Measurements from ENCODE around the gene LGI2. TPM values are rescaled to one million over a fixed set of nuclear protein-coding genes. Genes with fewer than 3 reads are reported as not detected.
"Not testable (repeated sequence)": the region's sequence is repeated elsewhere in the genome, so short reads cannot be mapped to it uniquely, and the experiment has no call there.

Gene LGI2, protein sequence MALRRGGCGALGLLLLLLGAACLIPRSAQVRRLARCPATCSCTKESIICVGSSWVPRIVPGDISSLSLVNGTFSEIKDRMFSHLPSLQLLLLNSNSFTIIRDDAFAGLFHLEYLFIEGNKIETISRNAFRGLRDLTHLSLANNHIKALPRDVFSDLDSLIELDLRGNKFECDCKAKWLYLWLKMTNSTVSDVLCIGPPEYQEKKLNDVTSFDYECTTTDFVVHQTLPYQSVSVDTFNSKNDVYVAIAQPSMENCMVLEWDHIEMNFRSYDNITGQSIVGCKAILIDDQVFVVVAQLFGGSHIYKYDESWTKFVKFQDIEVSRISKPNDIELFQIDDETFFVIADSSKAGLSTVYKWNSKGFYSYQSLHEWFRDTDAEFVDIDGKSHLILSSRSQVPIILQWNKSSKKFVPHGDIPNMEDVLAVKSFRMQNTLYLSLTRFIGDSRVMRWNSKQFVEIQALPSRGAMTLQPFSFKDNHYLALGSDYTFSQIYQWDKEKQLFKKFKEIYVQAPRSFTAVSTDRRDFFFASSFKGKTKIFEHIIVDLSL
- not detected for polyA plus RNA-seq (2012; ENCODE audit: missing spikeins)

DNA sequence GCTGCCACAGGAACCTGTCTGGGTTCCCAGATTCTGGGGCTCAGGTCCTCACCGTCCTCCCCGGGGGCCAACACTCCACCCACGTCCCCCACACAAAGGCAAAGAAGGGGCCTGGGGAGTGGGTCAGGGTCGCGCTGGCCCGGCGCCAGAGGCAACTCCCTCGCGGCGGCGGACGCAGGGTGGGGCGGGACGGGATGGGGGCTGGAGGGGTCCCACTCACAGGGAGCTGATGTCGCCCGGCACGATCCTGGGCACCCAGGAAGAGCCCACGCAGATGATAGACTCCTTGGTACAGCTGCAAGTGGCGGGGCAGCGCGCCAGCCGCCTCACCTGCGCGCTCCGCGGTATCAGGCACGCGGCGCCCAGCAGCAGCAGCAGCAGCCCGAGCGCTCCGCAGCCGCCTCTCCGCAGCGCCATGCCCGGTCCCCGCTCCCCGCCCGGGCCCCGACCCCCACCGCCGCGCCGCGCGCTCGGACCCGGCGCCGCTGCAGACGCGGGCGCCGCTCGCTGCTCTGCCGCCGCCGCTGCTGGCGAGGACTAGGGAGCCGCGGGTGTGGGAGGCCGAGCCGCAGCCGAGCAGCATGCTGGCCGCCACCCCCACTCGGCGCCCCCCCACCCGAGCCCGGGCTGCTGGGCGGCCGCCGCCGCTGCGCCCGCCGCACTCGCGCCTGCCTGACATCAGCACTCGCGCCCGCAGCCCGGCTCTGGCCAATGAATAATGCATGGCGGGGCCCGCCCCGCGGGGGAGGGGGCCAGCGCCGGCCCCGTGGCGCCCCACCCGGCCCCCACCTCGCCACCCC is at the start of gene LGI2:
Gene LGI2 (minus strand): TSS at position 670 of the 800 bp plus-strand sequence. CDS start 253 bp downstream, at position 417.
- no peak for TF ChIP-seq TAF1 (IDR thresholded peaks at IDR 0.05; ENCODE audit: borderline replicate concordance, low read depth, low read length)
- TF ChIP-seq POLR2A (IDR thresholded peaks at IDR 0.05; ENCODE audit: low read depth, low read length), result no peak
- TF ChIP-seq POLR2AphosphoS5 (IDR thresholded peaks at IDR 0.05; ENCODE audit: low read depth, low read length), result no peak
- FAIRE-seq (no peak), DNase-seq (ENCODE audit: insufficient read length) (no peak)

GRCh38 chr4:25078523-25078922 is 47.8 kb upstream of the LGI2 start:
- DNase-seq (ENCODE audit: insufficient read length) (no peak), FAIRE-seq (no peak)
- TF ChIP-seq POLR2AphosphoS5 (IDR thresholded peaks at IDR 0.05; ENCODE audit: low read depth, low read length), result no peak

GRCh38 chr4:25076625-25077398 is 46.1 kb upstream of the LGI2 start:
- FAIRE-seq (no peak), DNase-seq (ENCODE audit: insufficient read length) (no peak)
- TF ChIP-seq POLR2A (IDR thresholded peaks at IDR 0.05; ENCODE audit: low read depth, low read length) (no peak), TAF1 (IDR thresholded peaks at IDR 0.05; ENCODE audit: borderline replicate concordance, low read depth, low read length) (no peak), POLR2AphosphoS5 (IDR thresholded peaks at IDR 0.05; ENCODE audit: low read depth, low read length) (no peak)

GRCh38 chr4:25075851-25076250 is 45.1 kb upstream of the LGI2 start:
- DNase-seq (ENCODE audit: insufficient read length), result no peak
- no peak for FAIRE-seq

DNA sequence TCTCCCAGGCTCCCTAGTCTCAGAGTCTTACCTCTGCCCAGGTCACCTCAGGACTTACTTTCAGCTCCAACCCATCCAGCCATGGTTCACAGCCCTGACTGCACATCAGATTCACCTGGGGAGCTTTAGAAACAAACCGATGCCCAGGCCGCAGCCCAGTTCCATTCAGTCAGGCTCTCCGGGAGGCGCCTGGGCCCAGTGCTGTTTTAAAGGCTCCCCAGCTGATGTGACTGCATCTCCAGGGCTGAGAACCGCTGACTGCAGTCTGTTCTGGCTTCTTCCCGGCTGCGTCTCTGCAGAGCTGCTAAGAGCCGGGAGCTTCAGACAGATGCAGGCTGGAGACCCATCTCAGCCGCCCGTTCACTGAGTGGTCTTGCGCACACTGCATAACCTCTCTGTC is 44.4 kb upstream of the LGI2 start:
- no peak for DNase-seq (ENCODE audit: insufficient read length)
- no peak for FAIRE-seq
- no peak for TF ChIP-seq POLR2A (IDR thresholded peaks at IDR 0.05; ENCODE audit: low read depth, low read length)
- TF ChIP-seq TAF1 (IDR thresholded peaks at IDR 0.05; ENCODE audit: borderline replicate concordance, low read depth, low read length), result no peak
- TF ChIP-seq POLR2AphosphoS5 (IDR thresholded peaks at IDR 0.05; ENCODE audit: low read depth, low read length), result no peak

More at GRCh38 chr4:25075851-25076250, 45.1 kb upstream of the LGI2 start:
- TF ChIP-seq POLR2A (IDR thresholded peaks at IDR 0.05; ENCODE audit: low read depth, low read length) (no peak), POLR2AphosphoS5 (IDR thresholded peaks at IDR 0.05; ENCODE audit: low read depth, low read length) (no peak), TAF1 (IDR thresholded peaks at IDR 0.05; ENCODE audit: borderline replicate concordance, low read depth, low read length) (no peak)

GRCh38 chr4:25070545-25070944 is 39.8 kb upstream of the LGI2 start:
- no peak for TF ChIP-seq POLR2AphosphoS5 (IDR thresholded peaks at IDR 0.05; ENCODE audit: low read depth, low read length)
- no peak for TF ChIP-seq TAF1 (IDR thresholded peaks at IDR 0.05; ENCODE audit: borderline replicate concordance, low read depth, low read length)
- TF ChIP-seq POLR2A (IDR thresholded peaks at IDR 0.05; ENCODE audit: low read depth, low read length), result no peak
- FAIRE-seq (no peak), DNase-seq (ENCODE audit: insufficient read length) (no peak)

DNA sequence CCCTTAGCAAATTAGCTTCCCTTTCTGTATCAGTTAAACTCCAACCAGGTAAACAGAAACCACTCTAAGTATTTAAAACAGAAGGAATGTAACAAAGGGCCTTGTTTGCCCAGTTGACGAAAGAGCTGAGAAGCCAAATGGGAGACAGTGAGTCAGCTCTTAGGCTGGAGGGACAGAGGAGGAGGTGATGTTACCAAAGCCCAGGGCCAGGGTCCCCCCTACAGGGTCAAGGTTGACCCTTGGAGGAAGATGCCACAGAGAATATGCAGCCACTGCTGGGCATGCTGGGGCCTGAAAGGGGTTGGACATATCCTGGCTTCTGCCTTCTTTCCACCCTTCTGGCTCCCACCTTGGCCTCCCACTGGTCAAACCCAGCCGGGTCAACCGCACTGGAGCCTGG is 38.3 kb upstream of the LGI2 start:
- DNase-seq (ENCODE audit: insufficient read length), result no peak
- FAIRE-seq, result no peak
- no peak for TF ChIP-seq TAF1 (IDR thresholded peaks at IDR 0.05; ENCODE audit: borderline replicate concordance, low read depth, low read length)

- TF ChIP-seq POLR2AphosphoS5 (IDR thresholded peaks at IDR 0.05; ENCODE audit: low read depth, low read length), result no peak
- no peak for TF ChIP-seq TAF1 (IDR thresholded peaks at IDR 0.05; ENCODE audit: borderline replicate concordance, low read depth, low read length)
- TF ChIP-seq POLR2A (IDR thresholded peaks at IDR 0.05; ENCODE audit: low read depth, low read length), result no peak
- no peak for DNase-seq (ENCODE audit: insufficient read length)
- FAIRE-seq, result no peak
Measured at GRCh38 chr4:25068386-25068785, 37.6 kb upstream of the LGI2 start.

GRCh38 chr4:25065932-25066590 is 35.3 kb upstream of the LGI2 start:
- FAIRE-seq (no peak), DNase-seq (ENCODE audit: insufficient read length) (no peak)
- no peak for TF ChIP-seq TAF1 (IDR thresholded peaks at IDR 0.05; ENCODE audit: borderline replicate concordance, low read depth, low read length)
- TF ChIP-seq POLR2AphosphoS5 (IDR thresholded peaks at IDR 0.05; ENCODE audit: low read depth, low read length), result no peak
- TF ChIP-seq POLR2A (IDR thresholded peaks at IDR 0.05; ENCODE audit: low read depth, low read length), result no peak

- no peak for DNase-seq (ENCODE audit: insufficient read length)
- FAIRE-seq, result no peak
- TF ChIP-seq POLR2AphosphoS5 (IDR thresholded peaks at IDR 0.05; ENCODE audit: low read depth, low read length) (no peak), TAF1 (IDR thresholded peaks at IDR 0.05; ENCODE audit: borderline replicate concordance, low read depth, low read length) (no peak), POLR2A (IDR thresholded peaks at IDR 0.05; ENCODE audit: low read depth, low read length) (no peak)
Measured at GRCh38 chr4:25065431-25065858, 34.7 kb upstream of the LGI2 start.

DNA sequence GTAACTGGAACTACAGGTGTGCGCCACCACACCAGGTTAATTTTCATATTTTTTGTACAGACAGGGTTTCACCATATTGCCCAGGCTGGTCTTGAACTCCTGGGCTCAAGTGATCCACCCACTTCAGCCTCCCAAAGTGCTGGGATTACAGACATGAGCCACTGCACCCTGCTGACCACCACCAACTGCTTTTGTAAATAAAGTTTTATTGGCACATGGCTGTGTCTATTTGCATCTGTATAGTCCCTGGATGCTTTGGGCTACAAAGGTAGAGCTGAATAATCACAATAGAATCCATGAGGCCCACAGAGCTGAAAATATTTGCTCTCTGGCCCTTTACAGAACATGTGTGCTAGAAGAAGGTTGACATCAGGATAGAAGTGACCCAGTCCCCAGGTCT is 33.7 kb upstream of the LGI2 start:
- not testable (repeated sequence) for FAIRE-seq; DNase-seq (ENCODE audit: insufficient read length)
